ENCODE data around the gene DGKE.

The DGKE gene

GRCh38 chr17:56817066-56817465 is 16.9 kb upstream of the DGKE start:
- no peak for DNase-seq

- no peak for DNase-seq
These were observed 14.9 kb upstream of the DGKE start for GRCh38 chr17:56819030-56819429.

- DNase-seq, result peak; percentile 59 to 87 (median 78)
These were observed 14.4 kb upstream of the DGKE start for GRCh38 chr17:56819431-56820145.

- no peak for DNase-seq
These were observed 13.7 kb upstream of the DGKE start for GRCh38 chr17:56820207-56820606.

- no peak for DNase-seq
These were observed 12.0 kb upstream of the DGKE start for GRCh38 chr17:56821847-56822534.

- DNase-seq, result no peak
These were observed 11.2 kb upstream of the DGKE start for GRCh38 chr17:56822725-56823124.

- no peak for DNase-seq
These were observed 10.1 kb upstream of the DGKE start for GRCh38 chr17:56823848-56824247.

GRCh38 chr17:56824503-56824902 is 9.4 kb upstream of the DGKE start:
- DNase-seq, result no peak

- DNase-seq, result no peak
These were observed 7.1 kb upstream of the DGKE start for GRCh38 chr17:56826611-56827414.

GRCh38 chr17:56830726-56831368 is 3.1 kb upstream of the DGKE start:
- no peak for DNase-seq

GRCh38 chr17:56831369-56832095 is 2.4 kb upstream of the DGKE start:
- DNase-seq, result no peak

GRCh38 chr17:56832446-56832845 is 1.5 kb upstream of the DGKE start:
- no peak for DNase-seq

GRCh38 chr17:56833057-56833808 is 718 bp upstream of the DGKE start:
- peak; percentile 88 to 97 (median 96) for DNase-seq

GRCh38 chr17:56834380-56835263 is 671 bp downstream of the DGKE start:
- DNase-seq, result peak; percentile 60 to 87 (median 83)

GRCh38 chr17:56835264-56835585 is 1.3 kb downstream of the DGKE start:
- DNase-seq, result no peak

- no peak for DNase-seq
These were observed 4.7 kb downstream of the DGKE start for GRCh38 chr17:56838687-56839086.

GRCh38 chr17:56842577-56842976 is 8.6 kb downstream of the DGKE start:
- DNase-seq, result no peak

- no peak for DNase-seq
These were observed 12.0 kb downstream of the DGKE start for GRCh38 chr17:56845934-56846333.

- DNase-seq, result no peak
These were observed 13.2 kb downstream of the DGKE start for GRCh38 chr17:56847106-56847505.

GRCh38 chr17:56849131-56849530 is 15.2 kb downstream of the DGKE start:
- no peak for DNase-seq

- DNase-seq, result no peak
These were observed 16.6 kb downstream of the DGKE start for GRCh38 chr17:56850591-56850990.
